ENCODE data around the gene COPS4. TPM values are rescaled to one million over a fixed set of nuclear protein-coding genes. Genes with fewer than 3 reads are reported as not detected.
"Not testable (repeated sequence)": the region's sequence is repeated elsewhere in the genome, so short reads cannot be mapped to it uniquely, and the experiment has no call there.

Gene COPS4
- total RNA-seq, 2 donors from 2014 or later = 1.6 to 12.7 TPM

DNA sequence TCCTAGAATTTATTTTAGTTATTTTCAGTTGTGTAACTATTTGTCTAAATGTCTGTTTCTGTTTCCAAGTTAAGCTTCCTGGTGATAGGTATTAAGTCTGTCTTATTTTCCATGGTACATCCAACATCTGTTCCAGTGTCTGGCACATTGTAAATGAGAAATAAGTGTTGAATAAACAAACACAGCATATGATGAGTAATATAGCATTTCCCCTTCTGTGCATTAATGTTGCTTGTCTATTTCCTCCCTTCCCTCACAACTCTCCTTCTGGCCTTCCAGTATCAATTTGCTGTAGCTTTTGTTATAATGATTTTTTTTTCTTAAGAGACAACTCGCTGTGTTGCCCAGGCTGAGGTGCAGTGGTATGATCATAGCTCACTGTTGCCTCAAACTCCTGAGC is 36.1 kb downstream of the COPS4 start:
- Histone ChIP-seq H3K27ac (no peak overlapping the region), H3K27me3 (no peaks in the 10 kb centered on the region), H3K4me3 (no peak overlapping the region), H3K9me3 (no peaks in the 10 kb centered on the region), H3K4me1 (no peaks in the 10 kb centered on the region), H3K36me3 (replicated peaks in 1 of 2; ENCODE audit: insufficient read depth in 1 of 2, low read depth in 2 of 2) (peaks cover 5 to 9% of the 10 kb centered on the region in 2 donors)
- no peak for ATAC-seq
- WGBS, 2 donors = 89 to 94% methylated on average over 1 of the region's 1 CpG
- TF ChIP-seq, protein P1, sequence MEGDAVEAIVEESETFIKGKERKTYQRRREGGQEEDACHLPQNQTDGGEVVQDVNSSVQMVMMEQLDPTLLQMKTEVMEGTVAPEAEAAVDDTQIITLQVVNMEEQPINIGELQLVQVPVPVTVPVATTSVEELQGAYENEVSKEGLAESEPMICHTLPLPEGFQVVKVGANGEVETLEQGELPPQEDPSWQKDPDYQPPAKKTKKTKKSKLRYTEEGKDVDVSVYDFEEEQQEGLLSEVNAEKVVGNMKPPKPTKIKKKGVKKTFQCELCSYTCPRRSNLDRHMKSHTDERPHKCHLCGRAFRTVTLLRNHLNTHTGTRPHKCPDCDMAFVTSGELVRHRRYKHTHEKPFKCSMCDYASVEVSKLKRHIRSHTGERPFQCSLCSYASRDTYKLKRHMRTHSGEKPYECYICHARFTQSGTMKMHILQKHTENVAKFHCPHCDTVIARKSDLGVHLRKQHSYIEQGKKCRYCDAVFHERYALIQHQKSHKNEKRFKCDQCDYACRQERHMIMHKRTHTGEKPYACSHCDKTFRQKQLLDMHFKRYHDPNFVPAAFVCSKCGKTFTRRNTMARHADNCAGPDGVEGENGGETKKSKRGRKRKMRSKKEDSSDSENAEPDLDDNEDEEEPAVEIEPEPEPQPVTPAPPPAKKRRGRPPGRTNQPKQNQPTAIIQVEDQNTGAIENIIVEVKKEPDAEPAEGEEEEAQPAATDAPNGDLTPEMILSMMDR (IDR thresholded peaks at IDR 0.05) = no peak
- intact Hi-C loops (cut with DNase I) = loop anchor here (10.0 kb wide), 1 partner anchor 184 kb away; no protein-coding TSS in a partner anchor
- DNase-seq = no peak

DNA sequence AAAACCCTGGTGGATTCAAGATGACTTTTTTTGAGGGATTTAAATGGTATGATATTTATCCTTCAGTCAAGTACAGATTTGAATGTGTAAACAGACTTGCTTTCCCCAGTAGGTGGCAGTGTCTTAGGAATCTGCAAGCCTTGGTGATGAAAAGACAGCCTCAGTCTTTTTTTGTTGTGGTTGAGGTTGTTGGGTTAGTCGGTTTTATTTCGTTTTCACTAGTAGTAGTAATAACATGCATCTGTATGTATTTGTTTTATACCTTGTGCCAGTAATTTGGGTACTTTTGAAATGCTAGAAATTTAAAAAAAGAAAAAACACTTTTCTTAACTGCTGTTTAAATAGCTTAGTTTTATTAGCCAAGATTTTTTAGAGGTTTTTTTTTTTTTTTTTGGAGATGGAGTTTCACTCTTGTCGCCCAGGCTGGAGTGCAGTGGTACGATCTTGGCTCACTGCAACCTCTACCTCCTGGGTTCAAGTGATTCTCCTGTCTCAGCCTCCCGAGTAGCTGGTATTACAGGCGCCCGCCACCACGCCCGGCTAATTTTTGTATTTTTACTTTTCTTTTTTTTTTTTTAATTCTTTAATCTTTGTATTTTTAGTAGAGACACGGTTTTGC is 39.2 kb downstream of the COPS4 start:
- H3K36me3 ChIP-seq (replicated peaks in 1 of 2; ENCODE audit: insufficient read depth in 1 of 2, low read depth in 2 of 2) = peaks cover 2 to 7% of the 10 kb centered on the region in 2 donors
- H3K4me3 ChIP-seq = no peak overlapping the region
- intact Hi-C loops (cut with DNase I) = loop anchor here (10.0 kb wide), 1 partner anchor 181 kb away; no protein-coding TSS in a partner anchor
- no peaks in the 10 kb centered on the region for H3K4me1 ChIP-seq
- WGBS, 2 donors = 76 to 77% methylated on average over 10 of the region's 10 CpGs
- peak; percentile 18 to 70 (median 31) for DNase-seq
- H3K9me3 ChIP-seq = no peaks in the 10 kb centered on the region
- TF ChIP-seq POLR2A (IDR thresholded peaks at IDR 0.05) = no peak
- TF ChIP-seq, protein P1 (IDR thresholded peaks at IDR 0.05) = peak; percentile 19 to 72 (median 63)
- no peaks in the 10 kb centered on the region for H3K27me3 ChIP-seq
- H3K27ac ChIP-seq = no peak overlapping the region
- ATAC-seq = peak; percentile 40

DNA sequence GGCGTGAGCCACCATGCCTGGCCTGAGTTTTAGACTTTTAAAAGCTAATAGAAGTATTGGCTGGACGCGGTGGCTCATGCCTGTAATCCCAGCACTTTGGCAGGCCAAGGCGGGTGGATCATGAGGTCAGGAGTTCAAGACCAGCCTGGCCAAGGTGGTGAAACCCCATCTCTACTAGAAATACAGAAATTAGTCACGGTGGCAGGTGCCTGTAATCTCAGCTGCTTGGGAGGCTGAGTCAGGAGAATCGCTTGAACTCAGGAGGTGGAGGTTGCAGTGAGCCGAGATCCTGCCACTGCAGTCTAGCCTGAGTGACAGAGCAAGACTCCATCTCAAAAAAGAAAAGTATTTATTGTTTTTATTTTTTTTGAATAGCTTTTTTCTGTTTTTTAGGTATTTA is 39.8 kb downstream of the COPS4 start:
- ATAC-seq; H3K27ac ChIP-seq; H3K4me1 ChIP-seq; H3K36me3 ChIP-seq (replicated peaks in 1 of 2; ENCODE audit: insufficient read depth in 1 of 2, low read depth in 2 of 2); H3K4me3 ChIP-seq; H3K27me3 ChIP-seq; DNase-seq; H3K9me3 ChIP-seq: not testable (repeated sequence)
- intact Hi-C loops (cut with DNase I) = loop anchor here (10.0 kb wide), 1 partner anchor 180 kb away; no protein-coding TSS in a partner anchor
- 86 to 95% methylated on average over 5 to 7 of the region's 7 CpGs for WGBS, 2 donors

DNA sequence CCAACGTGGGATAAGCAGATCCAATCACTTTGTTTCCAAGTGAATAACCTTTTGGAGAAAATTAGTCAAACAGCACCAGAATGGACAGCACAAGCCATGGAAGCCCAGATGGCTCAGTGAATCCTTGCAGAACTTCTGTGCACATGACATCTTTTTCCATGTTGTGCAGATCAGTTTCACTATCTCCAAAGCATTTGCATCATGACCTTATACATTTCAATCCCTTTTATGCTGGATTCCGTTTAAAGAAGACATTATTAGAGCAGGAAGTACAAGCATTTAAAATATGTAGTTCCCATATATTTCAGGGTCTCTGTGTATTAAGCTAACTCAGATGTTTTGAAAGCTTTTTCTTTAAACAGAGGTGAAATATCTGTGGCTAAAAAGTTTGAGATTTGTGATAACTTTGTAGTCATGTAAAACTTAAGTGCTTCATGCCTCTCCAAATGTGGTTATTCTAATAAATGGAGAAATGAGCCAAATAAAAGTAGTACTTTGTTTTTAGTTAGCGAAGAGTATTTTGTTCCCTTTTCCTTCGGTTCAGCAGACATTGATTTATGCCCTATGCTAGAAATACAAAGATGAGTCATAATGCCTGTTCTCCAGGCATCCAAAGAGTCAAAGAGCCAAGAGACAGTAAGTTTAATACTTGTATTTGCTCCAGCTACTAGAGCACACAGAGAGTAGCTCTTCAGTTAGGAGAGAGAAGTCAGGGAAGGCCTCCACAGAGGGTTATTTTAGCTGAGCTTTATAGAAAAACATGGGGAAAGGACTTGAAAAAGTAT is 40.5 kb downstream of the COPS4 start:
- H3K9me3 ChIP-seq = no peaks in the 10 kb centered on the region
- H3K4me3 ChIP-seq = no peak overlapping the region
- ATAC-seq (no peak), DNase-seq (no peak)
- no peaks in the 10 kb centered on the region for H3K27me3 ChIP-seq
- intact Hi-C loops (cut with DNase I) = loop anchor here (10.0 kb wide), 1 partner anchor 179 kb away; no protein-coding TSS in a partner anchor
- H3K4me1 ChIP-seq = no peaks in the 10 kb centered on the region
- peaks cover 2 to 7% of the 10 kb centered on the region in 2 donors for H3K36me3 ChIP-seq (replicated peaks in 1 of 2; ENCODE audit: insufficient read depth in 1 of 2, low read depth in 2 of 2)
- TF ChIP-seq POLR2A (IDR thresholded peaks at IDR 0.05) = no peak
- TF ChIP-seq, protein P1 (IDR thresholded peaks at IDR 0.05) = no peak
- 59 to 70% methylated on average over 4 of the region's 4 CpGs for WGBS, 2 donors
- no peak overlapping the region for H3K27ac ChIP-seq

DNA sequence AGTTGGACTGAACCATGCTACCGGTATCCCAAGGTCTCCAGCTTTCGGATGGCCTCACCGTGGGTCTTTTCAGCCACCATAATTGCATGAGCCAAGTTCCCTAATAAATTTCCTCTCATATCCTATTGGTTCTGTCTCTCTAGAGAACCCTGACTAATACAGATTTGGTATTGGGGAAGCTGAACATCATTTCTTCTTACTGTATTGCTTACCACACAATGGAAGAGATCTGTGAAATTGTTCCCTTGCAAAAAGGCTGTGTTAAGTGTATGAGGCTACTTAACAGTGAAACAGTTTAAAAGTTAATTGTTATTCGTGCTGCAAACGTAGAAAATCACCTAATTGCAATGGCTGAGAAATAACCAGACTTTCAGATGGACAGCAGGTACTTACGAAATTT is 45.6 kb downstream of the COPS4 start:
- no peak overlapping the region for H3K4me3 ChIP-seq
- ATAC-seq = no peak
- WGBS, 2 donors = 80 to 84% methylated on average over 6 of the region's 6 CpGs

More for the DNA sequence above, 45.6 kb downstream of the COPS4 start:
- Histone ChIP-seq H3K4me1 (no peaks in the 10 kb centered on the region), H3K9me3 (no peaks in the 10 kb centered on the region), H3K36me3 (replicated peaks in 1 of 2; ENCODE audit: insufficient read depth in 1 of 2, low read depth in 2 of 2) (peaks cover 0 to 7% of the 10 kb centered on the region in 2 donors), H3K27ac (no peak overlapping the region), H3K27me3 (no peaks in the 10 kb centered on the region)
- intact Hi-C loops (cut with DNase I) = no loop called here
- no peak for DNase-seq
- TF ChIP-seq, protein P1 (IDR thresholded peaks at IDR 0.05) = no peak

Measured in body of pancreas (tissue), 4 donors.